HCT116 (cell line): ENCODE data around the gene TSPAN3. TPM values are rescaled to one million over a fixed set of nuclear protein-coding genes. Genes with fewer than 3 reads are reported as not detected.

Experiments
- ATAC-seq: fragments of 200-7000 bp; cut with Tn5 transposase; 2 replicates; pipeline ENCODE4 v1.9.1; 2020; ENCODE audit warnings: mild to moderate bottlenecking, moderate library complexity
- BruUV-seq: library from RNA; stranded (reverse); fragments of 400-500 nt; replicated peaks from 2 replicates; lab custom pipeline; 2021; lab: Mats Ljungman, UMichigan
- CTCF ChIA-PET: fragments of 300-600 bp; sonication (Branson Sonifier 250); formaldehyde crosslinking; loops from one replicate; lab custom pipeline; 2021; ENCODE audit warnings: antibody characterized with exemption; lab: Charles Lee
- POLR2A ChIA-PET: fragments of 300-600, 350-600 bp; sonication (Branson Sonifier 250); formaldehyde crosslinking; loops from one replicate; lab custom pipeline; 2021; ENCODE audit warnings: antibody characterized with exemption; lab: Charles Lee
- RAD21 ChIA-PET, 2 experiments: fragments of 300-600 bp; sonication (Branson Sonifier 250); formaldehyde crosslinking; loops; one replicate each; lab custom pipeline; 2023; ENCODE audit warnings: low total read pairs in 2 of 2; ENCODE audit not compliant: uncharacterized antibody in 2 of 2, unreplicated experiment in 2 of 2, low non-redundant PET in 1 of 2; lab: Charles Lee
- DNase-seq: peaks from one replicate; pipeline ENCODE4 v3.0.0-alpha.2; 2010; ENCODE audit warnings: low read depth, low spot score
- H2AFZ ChIP-seq: fragments of 200-600 bp; shearing (Covaris generic), sonication (generic); 2 replicates; pipeline ENCODE4 v1.6.1; 2017; ENCODE audit warnings: low read depth, mixed run types, mixed read lengths, antibody characterized with exemption, low read length; ENCODE audit not compliant: poor library complexity, severe bottlenecking
- H3K27ac ChIP-seq: 2 replicates; pipeline ENCODE4 v1.5.1; 2012; ENCODE audit warnings: low read depth, low read length
- H3K27me3 ChIP-seq: fragments of 200-600 bp; sonication (generic); 2 replicates; pipeline ENCODE4 v1.6.1; 2016; ENCODE audit warnings: mixed run types, low read length, mixed read lengths; ENCODE audit not compliant: insufficient read depth
- H3K36me3 ChIP-seq, 2 experiments: fragments of 200-500 bp in 1 of 2; fragments of 200-600 bp in 1 of 2; sonication (Bioruptor generic) in 1 of 2; sonication (generic) in 1 of 2; 2 replicates each; pipeline versions ENCODE4 v1.5.1 to v1.6.1; 2014 to 2016; ENCODE audit warnings: low read length in 2 of 2, inconsistent platforms in 1 of 2, mixed read lengths in 1 of 2, mixed run types in 1 of 2; ENCODE audit not compliant: insufficient read depth in 2 of 2, control insufficient read depth in 1 of 2
- H3K4me1 ChIP-seq, 2 experiments: fragments of 200-600 bp in 1 of 2; sonication (generic) in 1 of 2; 2 replicates each; pipeline versions ENCODE4 v1.5.1 to v1.6.1; 2012 to 2017; ENCODE audit warnings: low read length in 2 of 2, inconsistent platforms in 1 of 2, mild to moderate bottlenecking in 1 of 2, mixed read lengths in 1 of 2, mixed run types in 1 of 2, moderate library complexity in 1 of 2; ENCODE audit not compliant: insufficient read depth in 2 of 2, control insufficient read depth in 1 of 2
- H3K4me2 ChIP-seq: fragments of 200-600 bp; sonication (generic); 2 replicates; pipeline ENCODE4 v1.6.1; 2017; ENCODE audit warnings: mixed run types, low read length, mixed read lengths
- H3K4me3 ChIP-seq, 2 experiments: fragments of 200-600 bp in 1 of 2; sonication (generic) in 1 of 2; replicated peaks in 1 of 2; 2 replicates each; pipeline ENCODE4 v1.5.1; 2011 to 2016; ENCODE audit warnings: low read length in 2 of 2, control low read depth in 1 of 2, low read depth in 1 of 2, mild to moderate bottlenecking in 1 of 2, mixed read lengths in 1 of 2, mixed run types in 1 of 2
- H3K79me2 ChIP-seq: fragments of 200-600 bp; sonication (generic); 2 replicates; pipeline ENCODE4 v1.6.1; 2017; ENCODE audit warnings: mild to moderate bottlenecking, mixed run types, low read length, moderate library complexity, mixed read lengths; ENCODE audit not compliant: insufficient read depth
- H3K9ac ChIP-seq: fragments of 200-600 bp; sonication (generic); 2 replicates; pipeline ENCODE4 v1.6.1; 2016; ENCODE audit warnings: low read length, mixed read lengths
- H3K9me2 ChIP-seq: fragments of 200-600 bp; sonication (generic), shearing (Covaris generic); 2 replicates; pipeline ENCODE4 v1.6.1; 2017; ENCODE audit warnings: mixed run types, mild to moderate bottlenecking, moderate library complexity; ENCODE audit not compliant: insufficient read depth
- H3K9me3 ChIP-seq, 2 experiments: fragments of 200-500 bp in 1 of 2; fragments of 200-600 bp in 1 of 2; sonication (Bioruptor generic) in 1 of 2; sonication (generic) in 1 of 2; 2 replicates each; pipeline ENCODE4 v1.6.1; 2014 to 2017; ENCODE audit warnings: low read length in 2 of 2, mixed read lengths in 2 of 2, inconsistent platforms in 1 of 2, low read depth in 1 of 2, mild to moderate bottlenecking in 1 of 2, mixed run types in 1 of 2, moderate library complexity in 1 of 2; ENCODE audit not compliant: control insufficient read depth in 1 of 2, insufficient read depth in 1 of 2
- H4K20me1 ChIP-seq: fragments of 200-600 bp; sonication (generic), shearing (Covaris generic); 2 replicates; pipeline ENCODE4 v1.6.1; 2017; ENCODE audit warnings: mixed run types, mild to moderate bottlenecking, moderate library complexity; ENCODE audit not compliant: insufficient read depth
- CBX3 ChIP-seq: IDR thresholded peaks from 2 replicates; pipeline ENCODE4 v1.6.1; 2012; ENCODE audit warnings: low read depth
- CEBPB ChIP-seq: IDR thresholded peaks from 2 replicates; pipeline ENCODE4 v1.6.1; 2012; ENCODE audit warnings: low read depth
- CTCF ChIP-seq, 3 experiments: fragments of 200-600 bp in 1 of 3; sonication (generic) in 1 of 3; IDR thresholded peaks in 2 of 3; conservative IDR thresholded peaks in 1 of 3; 2 replicates each; pipeline ENCODE4 v1.5.1; 2012 to 2017; ENCODE audit warnings: low read depth in 2 of 3, low read length in 2 of 3, antibody characterized with exemption in 1 of 3, borderline replicate concordance in 1 of 3, control low read depth in 1 of 3, mild to moderate bottlenecking in 1 of 3, mixed read lengths in 1 of 3, mixed run types in 1 of 3, moderate library complexity in 1 of 3; ENCODE audit not compliant: insufficient read depth in 1 of 3
- EGR1 ChIP-seq: IDR thresholded peaks from 2 replicates; pipeline ENCODE4 v1.6.1; 2012; ENCODE audit warnings: low read depth
- ELF1 ChIP-seq: IDR thresholded peaks from 2 replicates; pipeline ENCODE4 v1.6.1; 2012; ENCODE audit warnings: low read depth, borderline replicate concordance
- FOSL1 ChIP-seq: IDR thresholded peaks from 2 replicates; pipeline ENCODE4 v1.6.1; 2012; ENCODE audit warnings: low read depth
- JUND ChIP-seq: IDR thresholded peaks from 2 replicates; pipeline ENCODE4 v1.6.1; 2012
- POLR2A ChIP-seq: IDR thresholded peaks from 2 replicates; pipeline ENCODE4 v1.7.0; 2011; ENCODE audit warnings: borderline replicate concordance; ENCODE audit not compliant: insufficient read depth, insufficient read length; ENCODE audit errors: extremely low read depth
- POLR2AphosphoS5 ChIP-seq: IDR thresholded peaks from 2 replicates; pipeline ENCODE4 v1.6.1; 2011; ENCODE audit warnings: mild to moderate bottlenecking, low read depth, low read length, moderate library complexity
- SIN3A ChIP-seq: IDR thresholded peaks from 2 replicates; pipeline ENCODE4 v1.6.1; 2012; ENCODE audit warnings: low read depth
- SP1 ChIP-seq: IDR thresholded peaks from 2 replicates; pipeline ENCODE4 v1.6.1; 2012; ENCODE audit warnings: low read depth
- SRF ChIP-seq: IDR thresholded peaks from 2 replicates; pipeline ENCODE4 v1.6.1; 2012; ENCODE audit warnings: low read depth
- TCF7L2 ChIP-seq: IDR thresholded peaks from 2 replicates; pipeline ENCODE4 v1.7.0; 2011; ENCODE audit warnings: borderline replicate concordance, inconsistent platforms; ENCODE audit not compliant: insufficient read depth, insufficient read length; ENCODE audit errors: extremely low read depth
- YY1 ChIP-seq: IDR thresholded peaks from 2 replicates; pipeline ENCODE4 v1.6.1; 2011; ENCODE audit warnings: low read length, low read depth, moderate library complexity, mild to moderate bottlenecking; ENCODE audit not compliant: insufficient replicate concordance; ENCODE audit errors: extremely low read depth
- ZBTB33 ChIP-seq: IDR thresholded peaks from 2 replicates; pipeline ENCODE4 v1.6.1; 2011; ENCODE audit warnings: mild to moderate bottlenecking, low read length, moderate library complexity; ENCODE audit not compliant: insufficient replicate concordance; ENCODE audit errors: extremely low read depth
- ZFX ChIP-seq: fragments of 450-650 bp; IDR thresholded peaks from 2 replicates; pipeline ENCODE4 v1.6.1; 2017
- ZNF274 ChIP-seq: fragments of 200-500 bp; sonication (Bioruptor generic); IDR thresholded peaks from 2 replicates; pipeline ENCODE4 v1.6.1; 2014; ENCODE audit warnings: mild to moderate bottlenecking, low read depth, low read length, inconsistent platforms
- intact Hi-C: fragments of 100-400 bp; cut with micrococcal nuclease; formaldehyde crosslinking; loops from 2 replicates; pipeline ENCODE4 v1.10.0; 2022
- total RNA-seq: library from RNA; stranded (reverse); gene quantifications from one replicate; pipeline ENCODE4 v1.2.1, GENCODE V29; 2021; ENCODE audit not compliant: unreplicated experiment
- TF ChIP-seq, protein P1 (sequence below): IDR thresholded peaks from 2 replicates; pipeline ENCODE4 v1.6.1; 2012

Gene TSPAN3
- total RNA-seq, 1 experiment from 2014 or later, result 140 TPM

GRCh38 chr15:77042955-77043920 is 27.7 kb downstream of the TSPAN3 start:
- POLR2A ChIA-PET, result no interaction called here

More at GRCh38 chr15:77042955-77043920, 27.7 kb downstream of the TSPAN3 start:
- no peak overlapping the region for H3K4me3 ChIP-seq
- no peak overlapping the region for H3K27ac ChIP-seq
- DNase-seq (no peak), ATAC-seq (no peak)
- H3K9me2 ChIP-seq, result no peaks in the 10 kb centered on the region
- TF ChIP-seq CBX3, result no peak
- no peak for TF ChIP-seq SRF
- no peak for TF ChIP-seq POLR2A
- TF ChIP-seq EGR1, result no peak
- TF ChIP-seq, protein P1, sequence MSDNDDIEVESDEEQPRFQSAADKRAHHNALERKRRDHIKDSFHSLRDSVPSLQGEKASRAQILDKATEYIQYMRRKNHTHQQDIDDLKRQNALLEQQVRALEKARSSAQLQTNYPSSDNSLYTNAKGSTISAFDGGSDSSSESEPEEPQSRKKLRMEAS, result no peak
- no peak for TF ChIP-seq ZNF274
- no peak for TF ChIP-seq POLR2AphosphoS5
- no peak for TF ChIP-seq ELF1
- TF ChIP-seq JUND, result no peak
- TF ChIP-seq TCF7L2, result no peak
- TF ChIP-seq SIN3A, result no peak
- TF ChIP-seq CTCF (IDR thresholded peaks at IDR 0.05 in 2 of 3, conservative IDR thresholded peaks at IDR 0.05 in 1 of 3; ENCODE audit: borderline replicate concordance in 1 of 3, insufficient read depth in 1 of 3, low read depth in 2 of 3, low read length in 2 of 3), result no peak
- TF ChIP-seq SP1, result no peak
- TF ChIP-seq CEBPB, result no peak
- TF ChIP-seq FOSL1, result no peak
- no peak for TF ChIP-seq ZFX
- TF ChIP-seq ZBTB33, result no peak
- TF ChIP-seq YY1, result no peak
- H3K9ac ChIP-seq, result no peak overlapping the region
- BruUV-seq, result no TSS peak
- RAD21 ChIA-PET, result no interaction called here
- CTCF ChIA-PET, result no interaction called here
- no peaks in the 10 kb centered on the region for H3K4me1 ChIP-seq
- intact Hi-C loops, result no loop called here
- no peaks in the 10 kb centered on the region for H3K9me3 ChIP-seq
- H3K79me2 ChIP-seq, result no peaks in the 10 kb centered on the region
- H4K20me1 ChIP-seq, result no peaks in the 10 kb centered on the region
- H3K27me3 ChIP-seq, result no peaks in the 10 kb centered on the region
- H3K4me2 ChIP-seq, result no peak overlapping the region
- H3K36me3 ChIP-seq, result peaks cover 11 to 27% of the 10 kb centered on the region in 2 experiments; a peak in 3 of 4 replicates
- no peak overlapping the region for H2AFZ ChIP-seq
